Sigmoid colon (tissue), 3 donors: ENCODE data around the gene DOCK3.

Experiments used
- CTCF ChIP-seq, 4 experiments: fragments of 450-650 bp in 3 of 4; fragments of 200-600 bp in 1 of 4; IDR thresholded peaks; one replicate each; pipeline ENCODE4 v1.5.1; 2016 to 2019; ENCODE audit warnings: antibody characterized with exemption in 4 of 4, mild to moderate bottlenecking in 3 of 4, moderate library complexity in 2 of 4
- POLR2A ChIP-seq, 2 donors: fragments of 450-650 bp; IDR thresholded peaks; one replicate each; pipeline ENCODE4 v1.6.1; 2016; ENCODE audit warnings: antibody characterized with exemption in 2 of 2, mild to moderate bottlenecking in 2 of 2, moderate library complexity in 2 of 2

GRCh38 chr3:50633230-50633790 is 41.4 kb upstream of the DOCK3 start:
- TF ChIP-seq POLR2A (IDR thresholded peaks at IDR 0.05) (no peak), CTCF (IDR thresholded peaks at IDR 0.05) (no peak)
